Iris pigment epithelial cell (primary cell): ENCODE measurements around the gene PPP4R1.

Experiments used
- DNase-seq: peaks from one replicate; pipeline ENCODE4 v3.0.0-alpha.2; 2011; ENCODE audit warnings: low read depth

PPP4R1 gene

GRCh38 chr18:9594823-9595596 lies 19.3 kb downstream of the PPP4R1 start:
- peak; percentile 53 for DNase-seq

- DNase-seq = no peak
These were observed 26.4 kb downstream of the PPP4R1 start for GRCh38 chr18:9587924-9588323.

- no peak for DNase-seq
These were observed 27.5 kb downstream of the PPP4R1 start for GRCh38 chr18:9586814-9587213.

- DNase-seq = no peak
These were observed 32.7 kb downstream of the PPP4R1 start for GRCh38 chr18:9581667-9582066.

DNA sequence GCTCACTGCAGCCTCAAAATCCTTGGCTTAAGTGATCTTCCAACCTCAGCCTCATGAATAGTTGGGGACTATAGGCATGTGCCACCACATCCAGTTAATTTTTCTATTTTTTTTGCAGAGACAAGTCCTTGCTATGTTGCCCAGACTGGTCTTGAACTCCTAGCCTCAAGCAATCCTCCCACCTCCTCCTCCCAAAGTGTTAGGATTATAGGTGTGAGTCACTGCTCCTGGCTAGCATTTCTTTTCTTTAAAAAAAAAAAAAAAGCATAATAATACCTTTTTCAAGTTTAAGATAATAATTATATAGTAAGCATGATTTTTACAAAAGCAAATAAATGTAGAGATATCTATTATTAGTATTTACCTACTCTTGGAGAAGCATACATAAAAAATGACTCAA lies 36.1 kb downstream of the PPP4R1 start:
- peak; percentile 55 for DNase-seq

DNA sequence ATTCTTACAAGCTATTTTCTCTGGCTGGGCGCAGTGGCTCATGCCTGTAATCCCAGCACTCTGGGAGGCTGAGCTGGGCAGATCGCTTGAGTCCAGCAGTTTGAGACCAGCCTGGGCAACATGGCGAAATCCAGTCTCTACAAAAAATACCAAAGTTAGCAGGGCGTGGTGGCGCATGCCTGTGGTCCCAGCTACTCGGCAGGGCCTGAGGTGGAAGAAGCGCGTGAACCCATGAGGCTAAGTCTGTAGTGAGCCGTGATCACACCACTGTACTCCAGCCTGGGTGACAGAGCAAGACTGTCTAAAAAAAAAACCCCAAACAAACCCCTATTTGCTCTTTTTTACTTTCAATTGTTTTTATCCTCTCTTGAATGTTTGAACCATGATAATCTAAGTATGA lies 37.0 kb downstream of the PPP4R1 start:
- DNase-seq = peak; percentile 24

DNA sequence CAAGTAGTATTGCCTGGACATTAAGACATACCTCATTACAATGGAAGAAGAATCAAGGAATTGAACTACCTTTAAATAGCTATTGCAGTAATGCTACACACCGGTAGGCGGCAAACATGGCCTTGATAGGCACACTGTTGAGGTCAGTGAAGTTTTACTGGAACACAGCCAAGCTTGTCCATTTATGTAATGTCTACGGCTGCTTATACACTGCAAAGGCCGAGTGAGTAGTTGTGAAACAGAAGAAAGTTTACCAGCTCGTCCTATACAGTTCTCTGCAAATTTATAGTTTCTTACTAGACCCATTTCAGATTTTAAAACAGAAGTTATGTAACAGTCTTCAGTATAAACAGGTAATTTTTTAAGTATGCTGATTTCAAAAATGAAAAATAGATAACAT lies 38.8 kb downstream of the PPP4R1 start:
- peak; percentile 98 for DNase-seq

DNA sequence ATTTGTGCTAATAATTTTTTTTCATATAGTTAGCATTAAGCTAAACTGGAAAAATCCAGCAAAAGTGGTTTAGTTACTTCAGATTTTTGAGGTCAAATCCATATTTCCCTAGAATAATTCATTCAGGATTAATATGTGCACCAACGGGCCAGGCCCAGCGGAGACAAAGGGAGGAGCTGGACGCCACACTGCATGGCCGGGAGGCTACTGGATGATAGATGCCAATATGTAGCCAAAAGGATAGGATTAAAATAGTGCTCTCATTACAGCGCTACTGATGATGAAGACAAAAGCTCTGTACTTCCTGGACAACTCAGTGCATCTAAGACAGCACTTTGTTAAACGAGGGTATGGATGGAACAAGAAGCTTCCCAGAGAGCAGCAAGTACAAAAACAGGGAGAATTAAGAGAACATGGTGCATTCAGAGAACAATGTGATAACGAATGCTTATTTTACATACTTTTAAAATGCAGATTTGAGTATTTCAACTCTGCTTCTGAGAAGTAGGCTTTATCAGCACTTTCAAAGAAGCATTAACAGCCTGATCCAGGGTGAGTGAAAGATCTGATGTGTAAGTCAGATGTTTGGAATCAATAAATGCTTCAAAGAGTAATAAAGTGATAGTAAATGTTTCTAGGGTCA lies 39.8 kb downstream of the PPP4R1 start:
- no peak for DNase-seq

DNA sequence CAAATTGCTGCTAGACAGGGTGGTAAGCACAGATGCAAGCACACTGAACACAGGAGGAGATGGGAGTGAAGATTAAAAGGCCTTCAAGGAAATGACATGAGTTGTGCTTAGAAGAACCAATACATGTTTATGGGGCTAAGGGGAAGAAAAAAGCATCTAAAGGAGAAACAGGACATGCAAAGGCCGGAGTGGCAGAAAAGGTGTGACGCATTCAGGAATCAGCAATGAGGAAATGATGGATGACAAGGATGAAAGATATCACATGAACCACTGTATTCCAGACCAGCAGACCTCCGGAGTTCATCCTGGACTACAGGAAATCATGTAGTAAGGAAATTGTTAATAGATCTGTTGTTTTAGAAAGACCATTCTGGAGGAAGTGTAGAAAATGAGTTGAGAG lies 42.8 kb downstream of the PPP4R1 start:
- no peak for DNase-seq

DNA sequence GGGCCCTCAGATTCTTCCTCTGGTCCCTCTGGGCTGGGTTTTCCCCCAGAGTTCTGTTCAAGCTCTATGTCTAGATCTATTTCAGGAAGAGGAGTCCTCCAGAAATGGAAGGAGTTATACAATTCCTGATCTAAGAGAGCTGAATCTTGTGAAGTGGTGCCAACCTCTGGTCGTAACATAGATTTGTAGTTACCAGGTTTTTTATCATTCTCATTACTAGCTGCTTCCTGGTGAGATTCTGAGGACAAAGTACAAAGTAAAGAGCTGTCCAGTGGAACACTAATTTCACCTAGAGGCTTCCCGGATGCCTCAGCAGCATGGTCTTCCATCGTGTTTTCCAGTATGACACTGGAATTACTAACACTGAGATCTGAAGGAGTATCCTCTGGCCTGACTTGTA lies 44.1 kb downstream of the PPP4R1 start:
- DNase-seq = no peak

- no peak for DNase-seq
These were observed 45.2 kb downstream of the PPP4R1 start for GRCh38 chr18:9569178-9569577.

DNA sequence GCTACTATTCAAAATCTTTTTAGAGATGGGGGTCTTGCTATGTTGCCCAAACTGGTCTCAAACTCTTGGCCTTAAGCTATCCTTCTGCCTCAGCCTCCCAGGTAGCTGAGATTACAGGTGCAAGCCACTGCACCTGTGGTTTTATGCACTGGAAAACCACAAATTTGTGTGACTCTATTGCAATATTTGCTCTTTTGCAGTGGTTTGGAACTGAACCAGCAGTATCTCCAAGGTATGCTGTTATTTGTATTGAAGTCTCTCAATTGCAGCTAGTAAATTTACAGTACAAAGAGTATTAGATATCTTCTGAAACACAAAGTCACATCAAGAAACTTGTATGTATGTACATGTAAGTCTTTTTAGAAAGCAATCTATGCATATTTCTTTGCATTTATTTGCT lies 46.2 kb downstream of the PPP4R1 start:
- DNase-seq = no peak

DNA sequence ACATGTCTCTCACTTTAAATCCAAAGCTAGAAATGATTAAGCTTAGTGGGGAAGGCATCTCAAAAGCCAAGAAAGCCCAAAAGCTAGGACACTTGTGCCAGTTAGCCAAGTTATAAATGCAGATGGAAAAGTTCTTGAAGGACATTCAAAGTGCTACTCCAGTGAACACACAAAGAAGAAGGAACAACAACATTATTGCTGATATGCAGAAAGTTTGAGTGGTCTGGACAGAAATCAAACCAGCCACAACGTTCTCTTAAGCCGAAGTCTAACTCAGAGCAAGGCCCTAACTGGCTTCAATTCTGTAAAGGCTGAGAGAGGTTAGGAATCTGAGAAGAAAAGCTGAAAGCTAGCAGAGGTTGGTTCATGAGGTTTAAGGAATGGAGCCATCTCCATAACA lies 49.0 kb downstream of the PPP4R1 start:
- DNase-seq = no peak

DNA sequence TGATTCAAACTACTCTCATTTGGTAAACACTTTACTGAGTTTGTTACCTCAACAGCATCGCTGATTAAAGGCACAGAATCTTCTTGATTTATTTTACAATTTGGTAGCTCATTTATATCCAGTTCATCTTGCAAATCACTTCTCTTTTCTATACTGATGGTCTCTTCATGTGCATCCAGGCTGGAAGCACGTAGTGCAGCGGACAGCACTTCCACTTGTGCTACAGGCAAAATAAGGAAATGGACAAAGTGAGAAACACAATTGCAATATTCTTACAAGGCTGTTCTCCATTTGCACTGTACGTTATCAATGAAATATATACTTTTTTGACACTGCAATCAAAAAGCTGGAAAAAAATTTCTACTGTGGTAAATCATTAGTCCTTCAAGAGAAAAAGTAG lies 51.0 kb downstream of the PPP4R1 start:
- no peak for DNase-seq

DNA sequence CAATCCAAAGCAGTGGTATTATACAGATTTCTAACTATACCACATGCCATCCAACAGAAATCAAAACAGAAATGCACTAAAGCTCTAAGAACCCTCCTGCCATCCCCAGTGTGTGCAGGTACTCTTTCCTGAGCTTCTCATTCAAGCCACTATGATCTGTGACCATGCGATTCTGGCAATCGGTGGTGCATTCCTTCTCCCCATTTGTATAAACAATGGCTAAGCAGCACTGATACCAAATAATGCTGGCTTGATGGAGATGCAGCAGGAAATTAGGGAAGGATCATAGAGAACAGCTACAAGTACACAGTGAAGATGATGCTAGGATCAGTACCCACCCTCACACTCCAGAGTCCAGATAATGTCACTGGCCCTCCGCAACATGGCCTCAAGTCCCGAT lies 51.8 kb downstream of the PPP4R1 start:
- DNase-seq = no peak

- no peak for DNase-seq
These were observed 52.6 kb downstream of the PPP4R1 start for GRCh38 chr18:9561759-9562158.

DNA sequence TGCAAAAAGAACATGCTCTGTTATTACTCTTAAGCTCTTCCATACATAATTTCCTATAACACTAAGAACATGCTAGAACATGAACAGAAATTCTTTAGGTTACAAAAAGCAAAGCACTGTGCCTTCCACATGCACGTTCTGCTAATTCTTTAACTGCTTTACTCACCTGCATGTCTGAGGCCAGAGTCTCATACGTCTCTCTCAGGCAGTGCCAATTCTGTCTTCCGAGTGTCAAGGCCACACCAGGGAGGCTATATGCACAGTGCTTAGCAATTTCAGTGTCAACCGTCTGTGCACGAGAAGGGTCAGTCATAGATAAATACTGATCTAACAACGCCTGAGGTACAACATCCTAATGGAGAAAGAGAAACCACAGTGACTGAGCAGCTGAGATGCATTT lies 55.1 kb downstream of the PPP4R1 start:
- DNase-seq = no peak

DNA sequence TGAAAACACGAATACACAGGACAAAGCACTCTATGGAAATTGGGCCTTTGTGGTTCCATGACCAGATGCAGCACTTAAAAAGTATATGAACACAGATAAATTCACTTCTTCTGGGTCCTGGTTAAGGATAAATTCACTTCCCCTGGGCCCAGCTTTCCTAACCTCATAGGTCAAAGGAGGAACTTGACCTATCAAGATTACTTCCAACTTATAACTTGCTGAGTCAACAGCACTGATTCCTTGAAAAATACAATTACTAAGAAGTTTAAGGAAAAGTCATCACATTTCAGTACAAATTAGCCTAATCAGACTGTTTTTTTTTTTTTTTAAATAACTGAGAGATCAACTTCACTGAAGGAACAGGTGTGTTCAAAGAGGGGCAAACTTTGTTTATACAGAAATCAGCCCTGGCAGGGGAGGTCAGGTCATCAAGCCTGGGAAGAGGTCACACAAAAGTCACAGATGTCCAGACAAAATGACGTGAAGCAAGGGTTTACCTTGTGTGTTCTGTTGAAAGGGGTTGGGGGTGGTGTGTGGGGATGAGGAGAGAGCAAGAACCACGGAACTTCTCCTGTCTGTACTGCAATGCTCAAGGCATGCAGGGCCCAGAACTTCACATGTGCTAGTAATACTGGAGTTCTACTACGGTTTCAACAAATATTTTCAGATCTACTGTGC lies 55.8 kb downstream of the PPP4R1 start:
- no peak for DNase-seq

- peak; percentile 59 for DNase-seq
These were observed 57.0 kb downstream of the PPP4R1 start for GRCh38 chr18:9557250-9557943.

DNA sequence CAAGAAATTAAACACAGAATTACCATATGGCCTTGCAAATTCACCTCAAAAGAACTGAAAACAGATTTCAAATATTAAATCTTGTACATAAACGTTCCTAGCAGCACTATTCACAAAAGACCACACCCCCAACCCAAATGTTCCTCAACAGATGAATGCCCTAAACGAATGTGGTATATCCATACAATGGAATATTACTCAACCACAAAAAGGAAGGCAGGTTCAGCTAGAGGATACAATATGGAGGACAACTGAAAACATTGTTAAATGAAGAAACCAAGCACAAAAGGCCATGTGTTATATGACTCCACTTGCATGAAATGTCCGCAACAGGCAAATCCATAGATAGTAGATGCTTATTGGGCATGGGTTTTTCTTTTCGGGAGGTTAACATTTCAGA lies 61.7 kb downstream of the PPP4R1 start:
- no peak for DNase-seq

DNA sequence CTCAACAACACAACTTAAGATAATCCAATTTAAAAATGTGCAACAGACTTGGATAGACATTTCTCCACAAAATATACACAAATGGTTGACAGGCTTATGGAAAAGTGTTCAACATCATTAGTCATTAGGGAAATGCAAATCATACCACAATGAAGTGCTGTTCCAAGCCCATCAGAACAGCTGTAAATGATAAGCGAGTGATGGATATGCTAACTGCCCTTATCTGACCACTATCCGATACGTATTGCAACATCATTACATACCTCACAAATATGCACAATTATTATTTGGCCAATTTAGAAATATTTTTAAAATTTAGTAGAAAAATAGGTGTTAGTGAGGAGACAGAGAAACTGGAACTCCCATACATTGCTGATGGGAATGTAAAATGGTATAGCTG lies 62.2 kb downstream of the PPP4R1 start:
- DNase-seq = peak; percentile 63

DNA sequence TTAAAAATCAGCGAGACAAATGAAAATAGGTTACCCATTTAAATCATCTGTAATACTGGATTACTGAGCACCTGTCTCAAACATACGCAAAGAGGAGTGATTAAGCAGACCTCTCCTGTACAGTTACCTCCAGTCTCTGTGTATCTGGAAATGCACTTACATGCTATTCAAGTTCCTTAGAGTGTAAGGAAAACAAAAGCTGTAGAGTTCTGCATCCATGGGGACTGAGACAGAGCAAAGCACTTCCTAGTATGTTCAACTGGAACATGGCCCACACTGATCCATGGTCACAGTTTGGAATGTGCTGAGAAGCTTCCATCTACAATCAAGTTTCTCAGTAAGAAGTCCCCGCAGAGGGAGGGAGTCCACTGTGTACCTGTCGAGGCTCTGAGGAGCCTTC lies 63.9 kb downstream of the PPP4R1 start:
- DNase-seq = no peak

DNA sequence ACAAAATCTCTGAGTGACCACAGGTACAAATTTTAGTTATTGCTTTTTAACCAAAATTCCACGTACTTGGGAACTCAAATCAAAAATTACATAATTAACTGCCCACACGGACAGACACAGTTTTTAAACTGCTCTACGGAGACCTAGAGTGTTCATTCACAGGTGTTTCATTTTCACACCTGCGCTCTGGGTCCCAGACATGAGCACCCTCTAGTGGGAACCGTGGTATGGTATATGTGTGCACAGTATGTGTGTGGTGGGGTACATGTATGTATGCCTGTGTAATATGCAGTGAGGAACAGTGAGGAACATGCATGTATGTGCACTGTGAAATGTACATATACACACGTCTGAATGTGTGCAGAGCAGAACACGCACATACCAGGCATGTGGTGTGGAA lies 65.0 kb downstream of the PPP4R1 start:
- no peak for DNase-seq
